Upper lobe of left lung (tissue), 6 donors: ENCODE data around the gene RERE. TPM values are rescaled to one million over a fixed set of nuclear protein-coding genes. Genes with fewer than 3 reads are reported as not detected.

Experiments
- ATAC-seq, 2 donors: fragments of 200-7000 bp; cut with Tn5 transposase; one replicate each; pipeline ENCODE4 v1.9.1; 2022; ENCODE audit warnings: mild to moderate bottlenecking in 2 of 2, moderate library complexity in 2 of 2; ENCODE audit not compliant: low FRiP score in 2 of 2
- DNase-seq, 2 donors: peaks; one replicate each; pipeline ENCODE4 v3.0.0-alpha.2; 2019 to 2020
- H3K27ac ChIP-seq, 4 donors: fragments of 200-600 bp; sonication (generic); one replicate each; pipeline ENCODE4 v1.5.1; 2016 to 2019
- H3K27me3 ChIP-seq, 4 donors: fragments of 200-600 bp; sonication (generic); one replicate each; pipeline ENCODE4 v1.5.1; 2017 to 2019
- H3K36me3 ChIP-seq, 4 donors: fragments of 200-600 bp; sonication (generic); one replicate each; pipeline ENCODE4 v1.5.1; 2016 to 2019
- H3K4me1 ChIP-seq, 4 donors: fragments of 200-600 bp; sonication (generic); one replicate each; pipeline ENCODE4 v1.5.1; 2018 to 2019
- H3K4me3 ChIP-seq, 4 donors: fragments of 200-600 bp; sonication (generic); one replicate each; pipeline ENCODE4 v1.5.1; 2017 to 2019; ENCODE audit warnings: mild to moderate bottlenecking in 2 of 4, moderate library complexity in 1 of 4
- H3K9me3 ChIP-seq, 4 donors: fragments of 200-600 bp; sonication (generic); one replicate each; pipeline ENCODE4 v1.5.1; 2018 to 2019
- EP300 ChIP-seq, 4 donors: sonication (generic); formaldehyde crosslinking; IDR thresholded peaks; one replicate each; pipeline ENCODE4 v1.5.1; 2017; ENCODE audit warnings: antibody characterized with exemption in 4 of 4, control low read depth in 2 of 4
- POLR2A ChIP-seq, 4 donors: fragments of 450-650 bp; IDR thresholded peaks; one replicate each; pipeline ENCODE4 v1.5.1; 2016 to 2017; ENCODE audit warnings: antibody characterized with exemption in 4 of 4, mild to moderate bottlenecking in 2 of 4
- POLR2AphosphoS5 ChIP-seq, 2 donors: sonication (generic); formaldehyde crosslinking; IDR thresholded peaks; one replicate each; pipeline ENCODE4 v1.5.1; 2017; ENCODE audit warnings: antibody characterized with exemption in 2 of 2
- WGBS, 2 donors: methylation state at CpG; one replicate each; pipeline ENCODE4 v1.1.5; 2017 to 2018; 5-methylcytosine and 5-hydroxymethylcytosine counted together
- total RNA-seq, 6 donors: library from RNA; depleted of rRNA in 4 of 6; stranded (reverse); fragments of >200 nt in 4 of 6; gene quantifications; one replicate each; pipeline versions ENCODE4 v1.1.0 to v1.2.1, GENCODE V29; 2016 to 2021
- TF ChIP-seq, protein P1 (sequence below), 6 experiments: fragments of 450-650 bp in 4 of 6; fragments of 200-600 bp in 2 of 6; sonication (generic) in 2 of 6; IDR thresholded peaks; one replicate each; pipeline ENCODE4 v1.5.1; 2016 to 2019; ENCODE audit warnings: antibody characterized with exemption in 6 of 6
- donor health status: DM: no; HTN: no; CAD: no; lungs with moderate emphysema.
- donor health status: DM: no; HTN: yes; CAD: no; lungs with severe emphysema.

RERE gene
- total RNA-seq, 6 donors from 2014 or later: 75.5 to 222 (median 104) TPM

- Histone ChIP-seq H3K4me1 (peaks cover 55 to 81% (median 73%) of the 10 kb centered on the region in 4 donors), H3K36me3 (no peaks in the 10 kb centered on the region), H3K27ac (peak overlapping the region in 3 of 4 donors; percentile 42 to 70 (median 54)), H3K9me3 (no peaks in the 10 kb centered on the region), H3K4me3 (no peak overlapping the region), H3K27me3 (no peaks in the 10 kb centered on the region)
- no peak for ATAC-seq
- WGBS, 2 donors: 67 to 75% methylated on average over 4 of the region's 4 CpGs
- DNase-seq: no peak
- TF ChIP-seq POLR2AphosphoS5 (IDR thresholded peaks at IDR 0.05) (no peak), EP300 (IDR thresholded peaks at IDR 0.05) (no peak), POLR2A (IDR thresholded peaks at IDR 0.05) (no peak)
- TF ChIP-seq, protein P1, sequence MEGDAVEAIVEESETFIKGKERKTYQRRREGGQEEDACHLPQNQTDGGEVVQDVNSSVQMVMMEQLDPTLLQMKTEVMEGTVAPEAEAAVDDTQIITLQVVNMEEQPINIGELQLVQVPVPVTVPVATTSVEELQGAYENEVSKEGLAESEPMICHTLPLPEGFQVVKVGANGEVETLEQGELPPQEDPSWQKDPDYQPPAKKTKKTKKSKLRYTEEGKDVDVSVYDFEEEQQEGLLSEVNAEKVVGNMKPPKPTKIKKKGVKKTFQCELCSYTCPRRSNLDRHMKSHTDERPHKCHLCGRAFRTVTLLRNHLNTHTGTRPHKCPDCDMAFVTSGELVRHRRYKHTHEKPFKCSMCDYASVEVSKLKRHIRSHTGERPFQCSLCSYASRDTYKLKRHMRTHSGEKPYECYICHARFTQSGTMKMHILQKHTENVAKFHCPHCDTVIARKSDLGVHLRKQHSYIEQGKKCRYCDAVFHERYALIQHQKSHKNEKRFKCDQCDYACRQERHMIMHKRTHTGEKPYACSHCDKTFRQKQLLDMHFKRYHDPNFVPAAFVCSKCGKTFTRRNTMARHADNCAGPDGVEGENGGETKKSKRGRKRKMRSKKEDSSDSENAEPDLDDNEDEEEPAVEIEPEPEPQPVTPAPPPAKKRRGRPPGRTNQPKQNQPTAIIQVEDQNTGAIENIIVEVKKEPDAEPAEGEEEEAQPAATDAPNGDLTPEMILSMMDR (IDR thresholded peaks at IDR 0.05): no peak
Measured at GRCh38 chr1:8664887-8665286, 152.6 kb downstream of the RERE start.

DNA sequence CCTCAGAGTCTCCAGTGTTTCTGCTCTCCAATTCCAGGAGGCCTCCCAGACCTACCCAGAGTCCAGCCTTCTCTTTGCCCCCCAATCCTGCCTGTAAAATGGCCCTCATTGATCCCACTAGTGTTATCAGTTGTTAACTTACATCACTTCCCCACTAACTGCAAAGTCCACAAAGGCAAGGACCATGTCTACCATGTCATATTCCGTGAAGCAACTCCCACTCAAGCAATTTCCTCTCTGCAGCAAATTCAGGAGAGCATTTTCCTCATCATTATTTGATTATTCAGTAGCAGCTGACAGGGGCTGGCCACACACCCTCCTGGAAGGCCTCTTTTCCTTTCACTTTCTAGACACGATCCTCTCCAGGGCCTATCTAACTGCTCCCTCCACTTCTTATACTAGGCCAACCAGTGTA, 153.5 kb downstream of the RERE start:
- H3K36me3 ChIP-seq: no peaks in the 10 kb centered on the region
- ATAC-seq: peak in 1 of 2 donors; percentile 53
- H3K9me3 ChIP-seq: no peaks in the 10 kb centered on the region
- DNase-seq: peak in 1 of 2 donors; percentile 44
- no peaks in the 10 kb centered on the region for H3K27me3 ChIP-seq
- peak overlapping the region in 1 of 4 donors; percentile 12 for H3K4me3 ChIP-seq
- WGBS, 2 donors: 0 to 8% methylated on average over 2 of the region's 2 CpGs
- TF ChIP-seq, protein P1 (IDR thresholded peaks at IDR 0.05): peak in 1 of 6 experiments; percentile 6
- no peak for TF ChIP-seq POLR2A (IDR thresholded peaks at IDR 0.05)
- TF ChIP-seq POLR2AphosphoS5 (IDR thresholded peaks at IDR 0.05): no peak
- TF ChIP-seq EP300 (IDR thresholded peaks at IDR 0.05): no peak
- peak overlapping the region; percentile 27 to 71 (median 50) for H3K27ac ChIP-seq
- peaks cover 61 to 83% (median 73%) of the 10 kb centered on the region in 4 donors for H3K4me1 ChIP-seq

DNA sequence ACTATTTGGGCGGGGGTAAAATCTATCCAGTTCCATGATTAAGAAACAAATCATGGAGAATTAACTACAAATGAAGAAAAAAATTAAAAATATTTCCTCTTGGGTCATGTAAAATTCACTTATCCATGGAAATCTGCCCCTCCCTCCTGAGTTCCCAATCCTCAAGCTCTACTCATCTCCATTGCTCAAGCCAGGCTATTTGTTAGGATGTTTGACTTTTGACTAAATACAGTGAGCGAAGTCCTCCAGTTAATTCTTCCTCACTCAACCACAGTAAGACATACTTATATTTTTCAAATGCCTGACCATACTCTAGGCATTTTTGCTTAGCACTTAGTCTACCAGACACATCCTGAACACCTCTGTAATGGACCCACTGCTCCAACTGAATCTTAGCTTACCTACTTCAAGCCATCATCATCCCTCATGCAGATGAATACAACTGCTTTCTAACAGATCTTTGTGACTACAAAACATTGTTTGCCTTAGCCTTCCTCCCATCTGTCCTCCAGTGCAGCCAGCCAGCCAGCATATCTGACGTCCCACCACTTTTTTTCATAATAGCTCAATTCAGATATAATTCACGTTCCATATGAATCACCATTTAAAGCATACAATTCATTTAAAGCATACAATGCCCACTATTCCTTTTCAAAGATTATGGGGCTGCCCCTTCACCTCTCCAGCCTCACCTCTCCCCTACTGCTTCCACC, 154.2 kb downstream of the RERE start:
- WGBS, 2 donors: 91 to 96% methylated on average over 4 of the region's 4 CpGs

DNA sequence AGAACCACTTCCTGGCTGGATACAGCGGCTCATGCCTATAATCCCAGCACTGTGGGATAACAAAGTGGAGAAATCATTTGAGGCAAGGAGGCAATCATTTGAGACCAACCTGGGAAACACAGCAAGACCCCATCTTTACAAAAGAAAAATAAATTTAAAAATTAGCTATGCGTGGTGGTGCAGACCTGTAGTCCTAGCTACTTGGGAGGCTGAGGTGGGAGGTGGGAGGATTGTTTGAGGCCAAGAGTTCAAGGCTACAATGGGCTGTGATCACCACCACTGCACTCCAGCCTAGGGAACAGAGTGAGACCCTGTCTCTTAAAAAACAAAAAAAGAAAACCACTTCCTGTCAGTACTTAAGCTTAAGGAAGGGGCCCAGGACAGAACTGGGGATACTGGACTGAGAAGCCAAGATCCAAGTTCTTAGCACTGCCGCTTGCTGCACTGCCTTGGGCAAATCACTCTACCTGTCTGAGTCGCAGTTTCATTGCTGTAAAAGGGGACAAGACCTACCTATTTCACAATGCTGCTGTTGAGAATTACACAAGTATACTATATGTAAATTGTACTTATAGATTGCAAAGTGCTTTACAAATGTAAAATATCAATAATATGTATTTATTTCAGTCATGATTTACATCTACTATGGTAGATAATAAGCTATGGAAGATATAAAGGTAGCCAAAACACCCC, 154.9 kb downstream of the RERE start:
- no peak overlapping the region for H3K4me3 ChIP-seq
- H3K9me3 ChIP-seq: no peaks in the 10 kb centered on the region
- no peaks in the 10 kb centered on the region for H3K27me3 ChIP-seq
- ATAC-seq: no peak
- WGBS, 2 donors: 82 to 96% methylated on average over 4 of the region's 4 CpGs
- TF ChIP-seq EP300 (IDR thresholded peaks at IDR 0.05) (no peak), POLR2AphosphoS5 (IDR thresholded peaks at IDR 0.05) (no peak), POLR2A (IDR thresholded peaks at IDR 0.05) (no peak)
- TF ChIP-seq, protein P1 (IDR thresholded peaks at IDR 0.05): no peak
- H3K4me1 ChIP-seq: peaks cover 61 to 72% (median 65%) of the 10 kb centered on the region in 4 donors
- H3K36me3 ChIP-seq: no peaks in the 10 kb centered on the region
- DNase-seq: no peak
- H3K27ac ChIP-seq: peak overlapping the region in 2 of 4 donors; percentile 62 to 74

More for the DNA sequence above, 154.2 kb downstream of the RERE start:
- H3K36me3 ChIP-seq: no peaks in the 10 kb centered on the region
- no peak for DNase-seq
- peaks cover 61 to 79% (median 72%) of the 10 kb centered on the region in 4 donors for H3K4me1 ChIP-seq
- H3K27ac ChIP-seq: peak overlapping the region; percentile 27 to 71 (median 50)
- no peak for ATAC-seq
- no peak overlapping the region for H3K4me3 ChIP-seq
- no peaks in the 10 kb centered on the region for H3K27me3 ChIP-seq
- no peaks in the 10 kb centered on the region for H3K9me3 ChIP-seq
- TF ChIP-seq, protein P1 (IDR thresholded peaks at IDR 0.05): no peak
- TF ChIP-seq EP300 (IDR thresholded peaks at IDR 0.05) (no peak), POLR2AphosphoS5 (IDR thresholded peaks at IDR 0.05) (no peak), POLR2A (IDR thresholded peaks at IDR 0.05) (no peak)
